HepG2 (cell line): ENCODE measurements around the gene GNG7. TPM values are rescaled to one million over a fixed set of nuclear protein-coding genes. Genes with fewer than 3 reads are reported as not detected.

Source experiments
- BORCS8-MEF2B ChIP-seq: sonication (generic); formaldehyde crosslinking; IDR thresholded peaks from 2 replicates; pipeline ENCODE4 v1.8.0; 2022; ENCODE audit warnings: mild to moderate bottlenecking, missing genetic modification reagents
- HIVEP1 ChIP-seq: sonication (generic); formaldehyde crosslinking; IDR thresholded peaks from 2 replicates; pipeline ENCODE4 v1.4.0; 2020; ENCODE audit warnings: mild to moderate bottlenecking, missing genetic modification reagents
- HNRNPLL ChIP-seq: fragments of 200-400 bp; formaldehyde crosslinking; IDR thresholded peaks from 2 replicates; pipeline ENCODE4 v1.6.1; 2017; ENCODE audit warnings: mild to moderate bottlenecking, low read depth, low read length; ENCODE audit not compliant: poor library complexity, severe bottlenecking
- MTF2 ChIP-seq: sonication (generic); formaldehyde crosslinking; IDR thresholded peaks from 2 replicates; pipeline ENCODE4 v1.5.0; 2020; ENCODE audit warnings: missing genetic modification reagents, borderline replicate concordance
- REPIN1 ChIP-seq: sonication (generic); formaldehyde crosslinking; IDR thresholded peaks from 2 replicates; pipeline ENCODE4 v1.8.0; 2022; ENCODE audit warnings: missing genetic modification reagents, low read depth, mild to moderate bottlenecking, borderline replicate concordance
- ZIK1 ChIP-seq: sonication (generic); formaldehyde crosslinking; IDR thresholded peaks from 2 replicates; pipeline ENCODE4 v1.5.0; 2020; ENCODE audit warnings: mild to moderate bottlenecking, low read depth, missing genetic modification reagents, borderline replicate concordance
- ZNF124 ChIP-seq: sonication (generic); formaldehyde crosslinking; IDR thresholded peaks from 2 replicates; pipeline ENCODE4 v1.4.0; 2020; ENCODE audit warnings: missing genetic modification reagents
- ZNF143 ChIP-seq: sonication (generic); formaldehyde crosslinking; IDR thresholded peaks from 2 replicates; pipeline ENCODE4 v1.4.0; 2020; ENCODE audit warnings: missing genetic modification reagents
- ZNF296 ChIP-seq: sonication (generic); formaldehyde crosslinking; conservative IDR thresholded peaks from 2 replicates; pipeline ENCODE4 v1.5.0; 2020; ENCODE audit warnings: mild to moderate bottlenecking, missing genetic modification reagents
- ZNF674 ChIP-seq: sonication (generic); formaldehyde crosslinking; IDR thresholded peaks from 2 replicates; pipeline ENCODE4 v1.5.0; 2020; ENCODE audit warnings: low read depth, mild to moderate bottlenecking, missing genetic modification reagents
- polyA plus RNA-seq, 8 experiments: library from polyadenylated mRNA; depleted of rRNA in 3 of 8; stranded (reverse) in 7 of 8; unstranded in 1 of 8; fragments of >200 nt; fragmentation: Illumina TruSeq in 4 of 8; extraction: Trizol in 4 of 8; gene quantifications; 2 replicates each; pipeline versions ENCODE4 v1.2.1 to v1.2.3, GENCODE V29; 2011 to 2016; ENCODE audit warnings: low read depth in 4 of 8, missing spikeins in 1 of 8, mixed read lengths in 1 of 8; ENCODE audit not compliant: insufficient read depth in 1 of 8
- total RNA-seq, 5 experiments: library from RNA; depleted of rRNA; stranded (reverse); fragments of >200 nt; fragmentation: Illumina TruSeq; extraction: Trizol; gene quantifications; 2 replicates each; pipeline ENCODE4 v1.2.3, GENCODE V29; 2016; ENCODE audit warnings: low read depth in 1 of 5
- TF ChIP-seq, protein P1 (sequence below): sonication (generic); formaldehyde crosslinking; IDR thresholded peaks from 2 replicates; pipeline ENCODE4 v1.4.0; 2020; ENCODE audit warnings: missing genetic modification reagents, borderline replicate concordance
- TF ChIP-seq, protein P2 (sequence below): fragments of 450-650 bp; IDR thresholded peaks from 2 replicates; pipeline ENCODE4 v1.6.1; 2017; ENCODE audit warnings: mild to moderate bottlenecking
- TF ChIP-seq, protein P3 (sequence below): sonication (generic); formaldehyde crosslinking; IDR thresholded peaks from 2 replicates; pipeline ENCODE4 v1.5.1; 2020; ENCODE audit warnings: mild to moderate bottlenecking, missing genetic modification reagents
- TF ChIP-seq, protein P4 (sequence below): sonication (generic); formaldehyde crosslinking; IDR thresholded peaks from 2 replicates; pipeline ENCODE4 v1.9.0; 2021; ENCODE audit warnings: missing genetic modification reagents, borderline replicate concordance

GNG7 gene
- total and polyA plus RNA-seq, 2 of the 13 experiments (the other 11 are each of a cell fraction or from before 2014, with no cell fraction given) = 1.4 to 3.3 TPM

DNA sequence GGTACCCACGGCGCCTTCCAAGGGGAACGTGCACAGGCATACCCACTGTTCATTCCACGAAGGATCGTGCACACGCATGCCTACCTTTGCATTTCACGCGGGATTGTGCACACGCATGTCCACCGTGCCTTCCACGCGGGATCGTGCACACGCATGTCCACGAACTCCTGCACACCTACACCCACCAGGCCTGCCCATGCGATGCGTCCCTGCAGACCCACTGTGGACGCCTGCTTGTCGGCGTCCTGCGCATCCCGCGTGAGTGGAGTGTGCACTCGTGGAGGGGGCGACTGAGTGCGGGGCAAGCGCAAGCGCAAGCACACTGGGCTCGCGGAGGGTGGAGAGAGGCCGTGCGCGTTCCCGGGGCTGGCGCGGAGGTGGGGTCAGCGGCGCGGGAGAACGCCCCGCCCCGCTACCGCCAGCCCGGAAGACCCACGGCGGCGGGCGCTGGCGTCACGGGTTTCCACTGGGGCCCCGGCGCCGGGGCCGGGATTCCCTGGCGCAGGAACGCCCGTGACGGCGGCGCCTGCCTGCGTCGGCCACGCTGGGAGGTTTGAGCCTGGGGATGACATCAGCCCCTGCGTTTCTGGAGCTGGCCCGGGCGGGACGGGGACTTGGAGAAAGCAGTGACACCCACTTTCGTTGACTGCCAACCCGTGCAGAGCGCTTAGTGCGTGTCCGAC, 207.9 kb downstream of the GNG7 start (continued):
- TF ChIP-seq, protein P1, sequence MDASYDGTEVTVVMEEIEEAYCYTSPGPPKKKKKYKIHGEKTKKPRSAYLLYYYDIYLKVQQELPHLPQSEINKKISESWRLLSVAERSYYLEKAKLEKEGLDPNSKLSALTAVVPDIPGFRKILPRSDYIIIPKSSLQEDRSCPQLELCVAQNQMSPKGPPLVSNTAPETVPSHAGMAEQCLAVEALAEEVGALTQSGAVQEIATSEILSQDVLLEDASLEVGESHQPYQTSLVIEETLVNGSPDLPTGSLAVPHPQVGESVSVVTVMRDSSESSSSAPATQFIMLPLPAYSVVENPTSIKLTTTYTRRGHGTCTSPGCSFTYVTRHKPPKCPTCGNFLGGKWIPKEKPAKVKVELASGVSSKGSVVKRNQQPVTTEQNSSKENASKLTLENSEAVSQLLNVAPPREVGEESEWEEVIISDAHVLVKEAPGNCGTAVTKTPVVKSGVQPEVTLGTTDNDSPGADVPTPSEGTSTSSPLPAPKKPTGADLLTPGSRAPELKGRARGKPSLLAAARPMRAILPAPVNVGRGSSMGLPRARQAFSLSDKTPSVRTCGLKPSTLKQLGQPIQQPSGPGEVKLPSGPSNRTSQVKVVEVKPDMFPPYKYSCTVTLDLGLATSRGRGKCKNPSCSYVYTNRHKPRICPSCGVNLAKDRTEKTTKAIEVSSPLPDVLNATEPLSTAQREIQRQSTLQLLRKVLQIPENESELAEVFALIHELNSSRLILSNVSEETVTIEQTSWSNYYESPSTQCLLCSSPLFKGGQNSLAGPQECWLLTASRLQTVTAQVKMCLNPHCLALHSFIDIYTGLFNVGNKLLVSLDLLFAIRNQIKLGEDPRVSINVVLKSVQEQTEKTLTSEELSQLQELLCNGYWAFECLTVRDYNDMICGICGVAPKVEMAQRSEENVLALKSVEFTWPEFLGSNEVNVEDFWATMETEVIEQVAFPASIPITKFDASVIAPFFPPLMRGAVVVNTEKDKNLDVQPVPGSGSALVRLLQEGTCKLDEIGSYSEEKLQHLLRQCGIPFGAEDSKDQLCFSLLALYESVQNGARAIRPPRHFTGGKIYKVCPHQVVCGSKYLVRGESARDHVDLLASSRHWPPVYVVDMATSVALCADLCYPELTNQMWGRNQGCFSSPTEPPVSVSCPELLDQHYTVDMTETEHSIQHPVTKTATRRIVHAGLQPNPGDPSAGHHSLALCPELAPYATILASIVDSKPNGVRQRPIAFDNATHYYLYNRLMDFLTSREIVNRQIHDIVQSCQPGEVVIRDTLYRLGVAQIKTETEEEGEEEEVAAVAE (CRISPR knock-in tag) = no peak
- TF ChIP-seq ZNF124 (CRISPR knock-in tag) (no peak), REPIN1 (0 out of 2 replicates have a peak, but pooled peaks have one; percentile 14), ZIK1 (CRISPR knock-in tag) (no peak), ZNF296 (CRISPR knock-in tag) (no peak), ZNF143 (CRISPR knock-in tag) (no peak), BORCS8-MEF2B (0 out of 2 replicates have a peak, but pooled peaks have one; percentile 34), MTF2 (CRISPR knock-in tag) (peak; percentile 71; the same call in 1 of the 2 replicates), HNRNPLL (peak; percentile 70), HIVEP1 (CRISPR knock-in tag) (0 out of 2 replicates have a peak, but pooled peaks have one; percentile 23), ZNF674 (CRISPR knock-in tag) (no peak)
- TF ChIP-seq, protein P2, sequence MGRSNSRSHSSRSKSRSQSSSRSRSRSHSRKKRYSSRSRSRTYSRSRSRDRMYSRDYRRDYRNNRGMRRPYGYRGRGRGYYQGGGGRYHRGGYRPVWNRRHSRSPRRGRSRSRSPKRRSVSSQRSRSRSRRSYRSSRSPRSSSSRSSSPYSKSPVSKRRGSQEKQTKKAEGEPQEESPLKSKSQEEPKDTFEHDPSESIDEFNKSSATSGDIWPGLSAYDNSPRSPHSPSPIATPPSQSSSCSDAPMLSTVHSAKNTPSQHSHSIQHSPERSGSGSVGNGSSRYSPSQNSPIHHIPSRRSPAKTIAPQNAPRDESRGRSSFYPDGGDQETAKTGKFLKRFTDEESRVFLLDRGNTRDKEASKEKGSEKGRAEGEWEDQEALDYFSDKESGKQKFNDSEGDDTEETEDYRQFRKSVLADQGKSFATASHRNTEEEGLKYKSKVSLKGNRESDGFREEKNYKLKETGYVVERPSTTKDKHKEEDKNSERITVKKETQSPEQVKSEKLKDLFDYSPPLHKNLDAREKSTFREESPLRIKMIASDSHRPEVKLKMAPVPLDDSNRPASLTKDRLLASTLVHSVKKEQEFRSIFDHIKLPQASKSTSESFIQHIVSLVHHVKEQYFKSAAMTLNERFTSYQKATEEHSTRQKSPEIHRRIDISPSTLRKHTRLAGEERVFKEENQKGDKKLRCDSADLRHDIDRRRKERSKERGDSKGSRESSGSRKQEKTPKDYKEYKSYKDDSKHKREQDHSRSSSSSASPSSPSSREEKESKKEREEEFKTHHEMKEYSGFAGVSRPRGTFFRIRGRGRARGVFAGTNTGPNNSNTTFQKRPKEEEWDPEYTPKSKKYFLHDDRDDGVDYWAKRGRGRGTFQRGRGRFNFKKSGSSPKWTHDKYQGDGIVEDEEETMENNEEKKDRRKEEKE = no peak
- TF ChIP-seq, protein P3, sequence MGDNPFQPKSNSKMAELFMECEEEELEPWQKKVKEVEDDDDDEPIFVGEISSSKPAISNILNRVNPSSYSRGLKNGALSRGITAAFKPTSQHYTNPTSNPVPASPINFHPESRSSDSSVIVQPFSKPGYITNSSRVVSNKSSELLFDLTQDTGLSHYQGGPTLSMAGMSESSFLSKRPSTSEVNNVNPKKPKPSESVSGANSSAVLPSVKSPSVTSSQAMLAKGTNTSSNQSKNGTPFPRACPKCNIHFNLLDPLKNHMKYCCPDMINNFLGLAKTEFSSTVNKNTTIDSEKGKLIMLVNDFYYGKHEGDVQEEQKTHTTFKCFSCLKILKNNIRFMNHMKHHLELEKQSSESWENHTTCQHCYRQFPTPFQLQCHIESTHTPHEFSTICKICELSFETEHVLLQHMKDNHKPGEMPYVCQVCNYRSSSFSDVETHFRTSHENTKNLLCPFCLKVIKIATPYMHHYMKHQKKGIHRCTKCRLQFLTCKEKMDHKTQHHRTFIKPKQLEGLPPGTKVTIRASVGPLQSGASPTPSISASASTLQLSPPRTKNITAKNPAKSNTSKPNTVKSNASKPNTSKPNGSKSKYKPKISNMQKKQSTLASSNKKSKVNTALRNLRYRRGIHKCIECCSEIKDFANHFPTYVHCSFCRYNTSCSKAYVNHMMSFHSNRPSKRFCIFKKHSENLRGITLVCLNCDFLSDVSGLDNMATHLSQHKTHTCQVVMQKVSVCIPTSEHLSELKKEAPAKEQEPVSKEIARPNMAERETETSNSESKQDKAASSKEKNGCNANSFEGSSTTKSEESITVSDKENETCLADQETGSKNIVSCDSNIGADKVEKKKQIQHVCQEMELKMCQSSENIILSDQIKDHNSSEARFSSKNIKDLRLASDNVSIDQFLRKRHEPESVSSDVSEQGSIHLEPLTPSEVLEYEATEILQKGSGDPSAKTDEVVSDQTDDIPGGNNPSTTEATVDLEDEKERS = no peak
- TF ChIP-seq, protein P4, sequence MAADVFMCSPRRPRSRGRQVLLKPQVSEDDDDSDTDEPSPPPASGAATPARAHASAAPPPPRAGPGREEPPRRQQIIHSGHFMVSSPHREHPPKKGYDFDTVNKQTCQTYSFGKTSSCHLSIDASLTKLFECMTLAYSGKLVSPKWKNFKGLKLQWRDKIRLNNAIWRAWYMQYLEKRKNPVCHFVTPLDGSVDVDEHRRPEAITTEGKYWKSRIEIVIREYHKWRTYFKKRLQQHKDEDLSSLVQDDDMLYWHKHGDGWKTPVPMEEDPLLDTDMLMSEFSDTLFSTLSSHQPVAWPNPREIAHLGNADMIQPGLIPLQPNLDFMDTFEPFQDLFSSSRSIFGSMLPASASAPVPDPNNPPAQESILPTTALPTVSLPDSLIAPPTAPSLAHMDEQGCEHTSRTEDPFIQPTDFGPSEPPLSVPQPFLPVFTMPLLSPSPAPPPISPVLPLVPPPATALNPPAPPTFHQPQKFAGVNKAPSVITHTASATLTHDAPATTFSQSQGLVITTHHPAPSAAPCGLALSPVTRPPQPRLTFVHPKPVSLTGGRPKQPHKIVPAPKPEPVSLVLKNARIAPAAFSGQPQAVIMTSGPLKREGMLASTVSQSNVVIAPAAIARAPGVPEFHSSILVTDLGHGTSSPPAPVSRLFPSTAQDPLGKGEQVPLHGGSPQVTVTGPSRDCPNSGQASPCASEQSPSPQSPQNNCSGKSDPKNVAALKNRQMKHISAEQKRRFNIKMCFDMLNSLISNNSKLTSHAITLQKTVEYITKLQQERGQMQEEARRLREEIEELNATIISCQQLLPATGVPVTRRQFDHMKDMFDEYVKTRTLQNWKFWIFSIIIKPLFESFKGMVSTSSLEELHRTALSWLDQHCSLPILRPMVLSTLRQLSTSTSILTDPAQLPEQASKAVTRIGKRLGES (CRISPR knock-in tag) = no peak
